Measurements from ENCODE around the gene RHOBTB3.
"Not testable (repeated sequence)": the region's sequence is repeated elsewhere in the genome, so short reads cannot be mapped to it uniquely, and the experiment has no call there.

RHOBTB3 gene

GRCh38 chr5:95818181-95819147 lies 87.3 kb downstream of the RHOBTB3 start:
- DNase-seq (ENCODE audit: low read depth in 2 of 3, low spot score in 2 of 3), result no peak

GRCh38 chr5:95821110-95822021 lies 90.2 kb downstream of the RHOBTB3 start:
- DNase-seq (ENCODE audit: low read depth in 2 of 3, low spot score in 2 of 3), result no peak

DNA sequence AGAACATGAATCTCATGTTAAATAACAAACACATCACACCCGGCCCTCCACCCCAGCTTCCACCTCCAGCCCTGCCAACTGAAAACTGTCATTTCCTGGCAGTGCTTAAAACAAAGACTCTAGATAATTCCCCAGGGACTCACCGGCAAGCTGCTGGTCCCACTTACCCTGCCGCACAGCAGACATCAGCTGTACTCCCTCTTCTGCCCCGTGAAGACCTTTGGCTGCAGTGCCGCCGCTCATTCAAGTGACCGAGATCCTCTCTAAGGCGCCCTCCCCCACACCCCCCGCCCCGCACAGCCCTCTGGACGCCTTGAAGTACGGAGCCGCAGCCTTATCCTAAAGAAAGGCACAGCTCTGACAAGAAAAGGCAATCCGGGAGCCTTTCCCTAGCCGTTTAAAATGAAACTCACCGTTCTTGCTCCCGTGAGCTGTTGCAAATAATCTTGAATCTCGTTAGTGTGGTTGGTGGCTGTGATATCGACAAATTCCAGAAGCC lies 91.0 kb downstream of the RHOBTB3 start:
- no peak for DNase-seq (ENCODE audit: low read depth in 2 of 3, low spot score in 2 of 3)

DNA sequence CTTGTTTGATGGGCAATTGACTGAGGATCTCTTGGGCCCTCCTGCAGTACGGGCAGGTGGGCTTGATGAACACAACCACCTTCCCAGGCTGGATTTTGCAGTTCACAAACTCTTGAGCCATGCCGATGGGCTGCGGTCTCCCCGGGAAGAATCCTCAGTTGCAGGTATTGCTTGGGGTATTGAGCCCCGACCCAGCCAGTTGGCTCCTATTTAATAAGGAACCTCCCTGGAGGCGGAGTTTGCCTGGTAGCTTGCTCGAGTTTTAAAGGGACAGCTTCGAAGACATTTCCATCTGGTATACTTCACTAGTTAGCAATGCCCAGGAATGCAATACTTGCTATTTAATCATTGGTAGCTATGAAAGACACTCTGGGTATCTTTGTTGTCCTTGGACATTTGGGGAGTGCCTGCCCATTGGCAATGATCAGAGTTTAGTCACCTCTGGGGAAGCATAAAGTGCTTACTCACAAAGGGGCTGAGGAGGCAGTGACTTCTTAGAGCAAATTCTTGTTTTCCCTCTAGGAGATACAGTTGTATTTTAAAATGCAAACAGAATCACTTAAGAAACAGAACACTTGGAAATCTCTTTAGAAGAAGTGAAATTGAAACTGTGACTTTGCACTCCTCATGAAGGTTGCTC lies 91.5 kb downstream of the RHOBTB3 start, which contains the start of gene GLRX:
GLRX (minus strand) TSS at position 185 of the 640 bp plus-strand sequence; CDS start at position 121, 64 bp downstream.
- no peak for DNase-seq (ENCODE audit: low read depth in 2 of 3, low spot score in 2 of 3)

GRCh38 chr5:95823218-95823737 lies 92.1 kb downstream of the RHOBTB3 start:
- DNase-seq (ENCODE audit: low read depth in 2 of 3, low spot score in 2 of 3), result no peak

DNA sequence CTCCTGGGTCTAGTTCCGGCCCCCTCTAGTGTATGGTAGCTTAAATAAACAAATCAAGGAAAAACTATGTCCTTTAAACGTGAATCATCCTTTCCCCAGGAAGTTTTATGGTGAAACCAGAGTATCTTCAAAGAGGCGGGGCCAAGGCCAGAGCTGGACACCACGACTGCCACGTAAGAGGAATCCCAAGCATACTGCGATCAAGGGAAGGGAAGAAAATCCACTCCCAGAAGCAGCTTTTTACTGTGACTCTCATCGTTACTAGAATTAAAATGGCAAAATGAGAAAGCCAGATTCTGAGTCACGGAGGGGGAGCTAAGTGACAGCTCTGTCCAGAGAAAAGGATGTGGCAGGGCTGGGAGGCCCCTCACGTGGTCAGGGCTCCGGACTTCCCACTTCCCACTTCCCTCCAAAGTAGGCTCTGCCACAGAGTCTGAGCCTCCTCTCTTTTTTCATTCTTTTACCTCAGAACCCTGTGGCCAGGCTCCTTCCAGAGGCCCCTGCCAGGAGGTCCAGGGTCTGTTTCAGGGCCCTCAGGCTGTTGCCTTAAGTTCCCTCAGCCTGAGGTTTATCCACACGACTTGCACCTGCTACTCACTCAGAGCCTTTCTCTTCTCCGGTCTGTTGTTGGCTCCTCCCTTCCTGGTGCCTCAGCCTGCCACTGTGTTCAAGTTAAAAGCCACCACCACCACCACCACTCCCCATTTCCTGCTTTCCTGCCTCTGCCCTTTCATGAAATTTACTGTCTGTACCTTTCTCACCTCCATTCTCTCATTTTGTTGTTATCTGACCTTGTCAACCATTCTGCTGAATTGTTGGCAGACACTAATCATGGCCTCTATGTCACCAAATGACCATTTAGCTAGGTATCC lies 92.8 kb downstream of the RHOBTB3 start:
- no peak for DNase-seq (ENCODE audit: low read depth in 2 of 3, low spot score in 2 of 3)

DNA sequence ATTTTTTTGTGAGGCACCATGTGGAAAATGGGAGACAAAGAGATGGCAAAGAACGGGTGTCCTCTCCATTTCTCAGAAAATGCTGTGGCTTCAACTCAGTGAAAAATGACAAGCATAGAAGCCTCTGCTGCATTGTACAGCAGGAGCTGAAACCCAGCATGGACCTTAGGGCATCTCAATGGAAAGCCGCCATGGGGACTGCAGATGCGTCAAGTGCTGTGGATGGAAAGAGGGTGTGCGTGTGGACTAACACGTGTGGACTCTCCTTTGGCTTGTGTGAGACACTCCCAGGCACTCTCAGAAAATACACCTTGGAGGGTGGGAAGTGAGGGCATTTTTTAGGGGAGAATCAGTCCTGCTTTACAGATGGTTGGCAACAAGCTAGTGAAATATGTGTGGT lies 93.6 kb downstream of the RHOBTB3 start:
- no peak for DNase-seq (ENCODE audit: low read depth in 2 of 3, low spot score in 2 of 3)

DNA sequence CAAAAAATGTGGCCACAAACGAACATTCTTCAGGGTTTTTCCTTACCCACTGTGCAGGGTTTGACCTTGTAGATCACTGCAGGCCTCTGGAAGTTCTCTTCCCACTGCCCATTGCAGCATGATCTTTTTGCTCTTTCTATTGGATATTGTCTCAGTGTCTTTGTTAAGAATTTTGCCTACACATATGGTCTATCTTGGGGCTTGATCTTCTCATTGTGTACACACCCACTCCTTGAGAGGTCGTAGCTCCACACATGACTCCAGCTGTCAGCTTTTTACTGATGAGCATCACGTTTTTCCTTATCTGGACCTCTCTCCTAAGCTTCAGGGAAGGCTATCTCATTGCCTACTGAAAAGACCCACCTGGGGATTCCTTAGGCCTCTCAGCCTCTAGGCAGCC lies 94.4 kb downstream of the RHOBTB3 start:
- DNase-seq (ENCODE audit: low read depth in 2 of 3, low spot score in 2 of 3), result no peak

DNA sequence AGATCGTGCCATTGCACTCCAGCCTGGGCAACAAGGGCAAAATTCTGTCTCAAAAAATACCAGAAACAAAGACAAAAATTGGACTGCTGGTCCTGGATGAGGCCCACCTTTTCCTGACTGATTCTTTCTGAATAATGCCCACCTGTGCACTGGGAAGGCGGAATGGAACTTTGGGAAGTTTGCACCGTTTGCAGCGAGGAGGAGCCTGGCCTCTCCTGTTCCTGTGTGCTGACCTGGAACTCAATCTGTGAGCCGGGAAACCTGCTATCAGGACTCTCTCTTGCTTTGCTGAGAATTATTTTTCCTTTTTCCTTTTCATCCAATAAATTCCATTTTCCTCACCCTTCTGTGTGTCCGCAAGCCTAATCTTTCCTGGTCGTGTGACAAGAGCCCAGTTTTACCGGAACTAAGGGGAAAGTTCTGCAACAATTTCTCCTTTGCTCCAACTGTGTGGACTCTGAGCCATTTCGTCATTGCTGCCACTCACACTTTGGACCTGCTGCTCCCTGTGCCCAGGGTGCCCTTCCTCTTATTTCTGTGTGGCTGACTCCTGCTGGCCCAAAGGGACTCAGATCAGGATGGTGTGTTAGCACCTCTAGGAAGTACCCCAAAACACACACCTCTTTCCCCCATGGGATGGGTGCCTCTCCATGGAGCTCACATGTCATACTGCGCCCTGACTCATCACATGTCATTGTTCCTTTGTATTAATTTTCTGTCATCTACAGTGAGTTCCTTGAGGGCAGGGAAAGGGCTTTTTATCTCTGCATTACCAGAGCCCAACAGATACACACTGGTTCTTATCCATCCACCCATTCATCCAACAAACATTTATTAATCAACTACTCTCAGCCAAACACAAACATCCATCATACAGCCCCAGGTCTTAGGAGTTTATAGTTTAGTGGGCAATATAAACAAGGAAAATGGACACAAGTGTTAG lies 96.1 kb downstream of the RHOBTB3 start:
- no peak for DNase-seq (ENCODE audit: low read depth in 2 of 3, low spot score in 2 of 3)

GRCh38 chr5:95827892-95828246 lies 96.7 kb downstream of the RHOBTB3 start:
- DNase-seq (ENCODE audit: low read depth in 2 of 3, low spot score in 2 of 3), result no peak

DNA sequence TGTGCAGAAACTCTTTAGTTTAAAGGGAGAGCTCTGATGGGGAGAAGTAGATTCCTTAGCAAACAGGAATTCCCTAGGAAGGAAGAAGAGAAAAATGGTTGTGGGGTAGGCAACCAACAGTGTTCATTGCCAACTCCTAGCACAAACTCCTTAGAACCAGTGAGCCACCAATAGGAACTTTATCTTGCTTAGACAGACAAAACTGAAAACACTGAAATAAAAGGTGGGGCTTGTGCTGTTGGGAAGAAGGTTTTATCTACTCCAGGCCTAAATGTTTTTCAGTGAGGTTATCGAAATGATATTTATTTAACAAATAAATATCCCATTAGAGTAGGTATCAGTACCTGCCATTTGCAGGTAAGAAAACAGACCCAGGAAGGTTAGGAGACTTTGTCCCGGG lies 99.1 kb downstream of the RHOBTB3 start:
- DNase-seq (ENCODE audit: low read depth in 2 of 3, low spot score in 2 of 3), result no peak

DNA sequence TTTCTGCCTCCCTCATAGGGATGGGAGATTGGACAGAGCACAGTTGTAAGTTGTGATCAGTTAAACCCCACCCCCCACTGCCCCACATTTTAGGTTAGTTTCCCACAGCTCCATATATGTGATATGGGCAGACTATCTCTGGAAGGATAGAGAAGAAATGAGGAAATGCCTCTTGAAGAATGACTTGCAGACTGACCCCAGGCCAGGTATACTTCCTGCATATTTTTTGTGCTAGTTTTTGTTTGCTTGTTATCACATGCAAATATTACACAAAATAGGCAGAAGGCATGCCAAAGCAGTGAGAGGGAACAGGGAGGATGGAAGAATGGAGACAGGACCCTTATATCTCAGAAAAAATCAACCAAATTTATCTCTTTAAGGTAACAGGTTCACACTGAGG lies 101.5 kb downstream of the RHOBTB3 start:
- no peak for DNase-seq (ENCODE audit: low read depth in 2 of 3, low spot score in 2 of 3)

DNA sequence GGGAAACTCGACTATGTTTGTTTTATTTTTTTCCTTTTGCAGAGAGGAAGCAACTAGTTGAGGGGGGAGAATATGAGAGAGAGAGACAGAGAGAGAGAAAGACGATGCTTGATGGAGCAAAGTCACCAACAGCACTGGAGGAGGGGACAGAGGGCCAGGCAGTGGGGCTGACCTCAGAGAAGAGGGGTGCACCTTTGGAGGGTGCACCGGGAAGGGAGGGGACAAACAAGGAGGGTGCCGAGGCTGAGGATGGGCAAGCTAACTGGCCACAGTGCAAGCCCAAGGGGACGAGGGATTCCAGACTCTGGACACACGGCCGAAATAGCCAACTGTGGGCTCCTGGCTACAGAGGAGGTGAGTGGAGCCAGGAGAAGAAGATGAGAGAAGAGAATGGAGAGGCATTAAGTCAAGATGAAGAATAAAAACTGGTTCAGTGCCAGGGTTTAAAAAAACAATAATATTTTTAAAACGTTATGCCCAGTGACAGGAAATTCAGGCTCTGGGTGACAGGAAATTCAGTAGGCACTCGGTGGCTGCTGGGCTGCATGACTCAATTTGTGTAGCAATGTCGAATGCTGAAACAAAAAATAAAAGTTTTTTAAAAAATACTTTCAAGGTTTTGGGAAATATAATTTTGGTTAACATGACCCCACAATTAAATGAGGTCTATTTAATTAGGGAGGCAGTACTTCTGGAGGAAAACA lies 104.7 kb downstream of the RHOBTB3 start:
- no peak for DNase-seq (ENCODE audit: low read depth in 2 of 3, low spot score in 2 of 3)

DNA sequence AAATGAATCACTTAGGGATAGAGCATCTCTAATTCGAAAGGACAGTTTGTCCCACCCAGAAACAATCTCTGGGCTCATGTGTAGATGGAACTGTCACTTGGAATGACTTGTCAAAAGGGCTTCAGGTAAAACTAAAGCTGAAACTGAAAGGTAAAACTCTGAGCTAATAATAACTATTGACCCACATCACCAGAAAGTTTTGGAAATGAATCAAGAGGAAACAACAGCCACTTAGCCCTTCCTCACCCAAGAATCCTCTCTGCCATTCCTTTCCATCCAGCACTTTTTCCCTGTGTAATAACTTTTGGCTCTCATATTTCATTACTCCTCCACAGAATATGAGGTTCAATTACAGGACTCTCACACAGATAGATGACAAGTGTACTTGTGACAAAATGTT lies 105.4 kb downstream of the RHOBTB3 start:
- no peak for DNase-seq (ENCODE audit: low read depth in 2 of 3, low spot score in 2 of 3)

DNA sequence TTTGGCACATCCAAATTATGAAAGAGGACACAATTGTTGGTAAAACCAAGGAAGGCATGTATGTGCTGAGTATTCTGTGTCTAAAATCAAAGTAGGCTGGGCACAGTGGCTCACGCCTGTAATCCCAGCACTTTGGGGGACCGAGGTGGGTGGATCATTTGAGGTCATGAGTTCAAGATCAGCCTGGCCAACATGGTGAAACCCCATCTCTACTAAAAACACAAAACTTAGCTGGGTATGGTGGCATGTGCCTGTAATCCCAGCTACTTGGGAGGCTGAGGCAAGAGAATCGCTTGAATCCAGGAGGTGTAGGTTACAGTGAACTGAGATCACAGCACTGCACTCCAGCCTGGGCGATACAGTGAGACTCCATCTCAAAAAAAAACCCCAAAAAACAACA lies 105.8 kb downstream of the RHOBTB3 start:
- DNase-seq (ENCODE audit: low read depth in 2 of 3, low spot score in 2 of 3), result not testable (repeated sequence)

DNA sequence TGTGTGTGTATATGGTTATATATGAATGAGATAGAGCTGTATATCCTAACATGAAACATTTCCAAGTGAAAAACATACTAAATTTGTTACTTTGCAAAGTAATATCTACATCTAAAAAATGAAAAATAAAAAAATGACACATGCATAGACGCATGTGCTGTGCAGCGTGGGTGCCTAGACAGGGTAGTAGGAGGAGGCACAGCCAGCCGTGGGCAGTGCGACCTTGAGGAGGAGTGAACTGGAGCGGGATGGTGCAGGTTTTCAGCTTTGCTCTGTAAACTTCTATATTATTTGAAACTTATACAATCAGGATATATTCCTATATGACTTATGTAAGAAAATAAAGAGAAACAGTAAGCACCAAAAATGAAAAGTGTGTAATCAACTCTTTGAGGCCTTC lies 106.4 kb downstream of the RHOBTB3 start:
- DNase-seq (ENCODE audit: low read depth in 2 of 3, low spot score in 2 of 3), result no peak

DNA sequence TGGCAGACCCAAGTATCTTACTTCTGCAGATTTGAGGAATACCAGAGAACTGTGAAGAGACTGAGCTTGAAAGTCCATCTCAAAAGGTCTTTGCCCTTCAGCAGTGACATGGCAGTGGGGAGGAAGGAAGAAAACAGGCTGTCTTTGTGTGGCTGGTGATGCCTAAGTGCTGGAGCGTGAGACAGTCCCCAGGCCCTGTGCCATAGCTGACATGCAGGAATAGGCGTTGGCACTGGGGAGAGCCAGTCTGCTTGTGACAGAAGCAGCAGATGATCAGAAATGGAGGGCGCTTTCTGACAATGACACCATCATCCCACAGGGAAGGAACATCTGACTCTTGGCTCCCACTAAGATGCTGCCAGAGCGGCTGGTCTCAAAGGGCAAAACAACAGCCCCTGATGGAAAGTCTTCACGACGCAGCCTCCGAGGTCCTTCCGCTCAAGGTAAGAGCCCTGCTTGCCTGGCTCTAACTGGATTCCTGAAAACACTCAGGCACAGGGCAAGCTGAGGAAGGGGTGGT lies 106.9 kb downstream of the RHOBTB3 start:
- DNase-seq (ENCODE audit: low read depth in 2 of 3, low spot score in 2 of 3), result no peak

- DNase-seq (ENCODE audit: low read depth in 2 of 3, low spot score in 2 of 3), result no peak
Measured at GRCh38 chr5:95838556-95838955, 107.4 kb downstream of the RHOBTB3 start.

Measured in activated CD8-positive, alpha-beta memory T cell treated with anti-CD3 and anti-CD28 coated beads for 48 hours (primary cell).